NCI-H2029 treated with DMSO at 0.1 percent for 48 hours (cell line): Measurements from ENCODE around the gene MOB2.
A peak's percentile ranks its signal among the peaks of the same experiment; 100 is the strongest.
"Not testable (repeated sequence)": the region's sequence is repeated elsewhere in the genome, so short reads cannot be mapped to it uniquely, and the experiment has no call there.

Experiments used
- DNase-seq: peaks from one replicate; lab custom pipeline; 2025; lab: John Stamatoyannopoulos, UW

Gene MOB2

GRCh38 chr11:1518301-1518700, 31.7 kb upstream of the MOB2 start:
- no peak for DNase-seq

DNA sequence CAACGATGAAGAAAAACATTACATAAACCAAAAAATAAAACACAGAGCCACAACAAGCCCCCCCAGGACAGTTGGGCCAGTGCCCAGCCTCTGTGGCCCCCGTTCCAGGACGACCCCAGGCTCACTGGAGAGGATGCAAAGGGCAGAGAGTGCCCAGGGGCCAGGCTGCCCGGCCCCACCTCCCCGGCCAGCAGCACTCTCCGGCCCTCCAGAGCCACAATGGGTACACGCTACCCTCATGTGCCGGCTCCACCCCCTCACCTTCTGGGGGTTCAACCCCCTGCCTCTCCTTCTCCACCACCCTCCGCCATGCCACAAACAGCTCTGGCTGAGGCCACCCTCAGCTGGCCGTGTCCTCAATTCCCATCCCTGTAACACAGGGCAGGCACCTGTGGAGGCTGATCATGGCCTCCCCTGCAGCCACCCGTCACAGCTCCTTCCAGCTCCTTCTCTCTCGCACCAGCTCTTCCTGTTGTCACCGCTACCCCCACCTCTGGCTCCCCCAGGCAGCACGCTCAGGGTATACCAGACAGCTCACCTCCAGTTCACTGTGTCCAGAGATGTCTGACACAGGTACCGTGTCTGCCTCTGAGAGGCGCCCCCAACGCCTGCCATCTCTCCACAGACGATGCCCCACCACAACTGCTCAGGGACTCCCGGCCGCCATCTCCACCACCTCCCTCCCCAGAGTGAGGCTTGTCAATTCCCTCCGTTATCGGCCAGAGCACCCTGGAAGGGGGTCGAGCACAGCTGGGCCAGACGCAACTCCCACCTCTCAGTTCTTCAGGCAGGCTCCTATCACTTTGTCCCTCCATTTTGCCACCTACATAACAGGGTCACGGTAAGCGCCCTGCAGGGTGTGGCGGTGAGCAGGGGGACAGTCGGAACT, 30.8 kb upstream of the MOB2 start:
- DNase-seq = no peak

- DNase-seq = no peak
Observed at GRCh38 chr11:1516273-1517067, 29.9 kb upstream of the MOB2 start.

- peak; percentile 23 for DNase-seq
Observed at GRCh38 chr11:1515082-1516060, 28.8 kb upstream of the MOB2 start.

DNA sequence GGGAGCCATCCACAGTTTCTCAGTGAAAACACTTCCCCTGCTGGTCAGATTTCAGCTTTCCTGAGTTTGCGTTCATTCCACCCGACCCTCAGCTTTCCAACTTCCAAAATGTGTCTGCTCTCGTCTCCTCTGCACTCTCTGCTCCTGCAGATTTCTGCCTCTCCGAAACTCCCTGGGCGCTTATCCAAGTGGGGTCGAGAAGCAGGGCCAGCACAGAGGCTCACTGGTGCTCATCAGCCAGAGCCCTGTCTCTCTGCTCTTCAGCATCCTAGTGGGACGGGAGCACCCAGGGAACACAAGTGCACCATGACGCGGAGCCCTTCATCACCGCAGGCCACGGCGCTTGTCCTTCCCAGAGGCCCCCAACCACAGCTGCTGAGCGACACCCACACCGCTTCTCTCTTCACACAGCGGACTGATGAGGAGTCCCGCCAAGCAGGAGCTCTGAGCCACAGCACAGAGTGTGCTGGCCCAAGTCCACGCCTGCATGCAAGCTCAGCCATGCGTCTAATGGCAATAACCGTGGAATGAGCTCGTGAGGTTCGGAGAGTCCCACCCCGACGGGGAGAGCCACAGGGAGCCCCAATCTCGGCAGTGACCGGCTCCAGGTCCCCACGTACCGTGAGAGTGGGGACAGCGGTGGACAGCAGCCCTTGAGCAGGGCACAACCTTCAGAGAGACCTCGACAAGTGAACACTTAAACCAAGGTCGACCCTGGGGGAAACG, 27.9 kb upstream of the MOB2 start:
- no peak for DNase-seq

- no peak for DNase-seq
Observed at GRCh38 chr11:1513326-1514296, 27.0 kb upstream of the MOB2 start.

DNA sequence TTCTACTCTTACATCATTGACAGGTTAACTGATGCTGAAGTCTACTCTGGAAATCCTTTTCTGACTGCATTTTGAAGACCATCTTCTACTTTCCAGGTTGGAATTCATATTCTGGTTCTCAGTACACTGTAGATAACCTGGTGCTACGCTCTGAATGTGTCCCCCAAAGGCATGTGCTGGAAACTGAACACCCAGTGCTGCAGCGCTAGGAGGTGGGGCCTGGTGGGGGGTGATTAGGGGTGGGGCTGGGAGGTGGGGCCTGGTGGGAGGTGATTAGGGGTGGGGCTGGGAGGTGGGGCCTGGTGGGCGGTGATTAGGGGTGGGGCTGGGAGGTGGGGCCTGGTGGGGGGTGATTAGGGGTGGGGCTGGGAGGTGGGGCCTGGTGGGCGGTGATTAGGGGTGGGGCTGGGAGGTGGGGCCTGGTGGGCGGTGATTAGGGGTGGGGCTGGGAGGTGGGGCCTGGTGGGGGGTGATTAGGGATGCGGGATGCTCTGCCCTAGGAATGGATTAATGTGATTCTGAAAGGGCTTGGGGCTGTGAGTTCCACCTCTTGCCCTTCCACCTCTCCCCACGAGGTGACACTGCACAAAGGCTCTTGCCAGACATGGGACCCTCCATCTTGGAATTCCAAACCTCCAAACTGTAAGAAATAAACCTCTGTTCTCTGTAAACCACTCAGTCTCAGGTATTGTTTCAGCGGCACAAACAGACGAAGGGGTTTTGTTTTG, 26.1 kb upstream of the MOB2 start:
- not testable (repeated sequence) for DNase-seq

GRCh38 chr11:1511937-1512496, 25.4 kb upstream of the MOB2 start:
- no peak for DNase-seq

DNA sequence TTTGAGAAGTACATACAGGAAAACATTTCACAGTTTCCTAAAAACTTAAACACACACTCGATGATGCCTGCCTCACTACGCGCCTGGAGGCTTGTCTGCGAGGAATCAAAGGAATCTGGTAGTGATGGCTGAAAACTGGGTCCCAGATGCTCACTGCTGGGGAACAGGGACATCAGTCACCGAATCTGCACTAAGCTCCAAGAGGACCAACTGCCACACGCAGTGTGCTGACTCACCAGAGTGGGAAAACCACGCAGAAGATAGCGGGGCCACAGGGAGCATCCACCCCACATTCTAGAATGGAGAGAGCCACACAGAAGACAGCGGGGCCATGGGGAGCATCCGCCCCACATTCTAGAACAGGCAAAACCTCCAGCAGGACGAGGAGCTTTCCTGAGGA, 24.3 kb upstream of the MOB2 start:
- no peak for DNase-seq

GRCh38 chr11:1510351-1510750, 23.8 kb upstream of the MOB2 start:
- not testable (repeated sequence) for DNase-seq

- DNase-seq = no peak
Observed at GRCh38 chr11:1509626-1510255, 23.2 kb upstream of the MOB2 start.

DNA sequence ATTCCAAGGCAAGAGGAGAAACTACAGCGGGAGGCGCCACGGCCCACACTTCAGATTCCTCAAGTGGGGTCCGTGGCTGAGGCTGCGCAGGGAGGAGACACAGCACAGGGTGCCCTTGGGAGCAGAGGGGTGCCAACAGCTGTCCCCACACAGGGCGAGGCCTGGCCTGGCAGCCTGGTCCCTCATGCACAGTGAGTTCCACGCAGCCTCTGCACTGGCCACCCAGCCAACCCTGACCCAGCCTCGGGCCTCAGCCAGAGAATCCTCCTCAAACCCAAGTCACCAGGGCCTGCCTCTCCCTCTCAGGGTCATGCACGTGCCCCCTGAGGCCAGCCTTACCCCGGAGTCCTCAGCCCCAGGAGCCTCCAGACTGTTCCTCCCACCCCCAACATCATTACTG, 22.4 kb upstream of the MOB2 start:
- no peak for DNase-seq

- DNase-seq = no peak
Observed at GRCh38 chr11:1508491-1508891, 21.9 kb upstream of the MOB2 start.

DNA sequence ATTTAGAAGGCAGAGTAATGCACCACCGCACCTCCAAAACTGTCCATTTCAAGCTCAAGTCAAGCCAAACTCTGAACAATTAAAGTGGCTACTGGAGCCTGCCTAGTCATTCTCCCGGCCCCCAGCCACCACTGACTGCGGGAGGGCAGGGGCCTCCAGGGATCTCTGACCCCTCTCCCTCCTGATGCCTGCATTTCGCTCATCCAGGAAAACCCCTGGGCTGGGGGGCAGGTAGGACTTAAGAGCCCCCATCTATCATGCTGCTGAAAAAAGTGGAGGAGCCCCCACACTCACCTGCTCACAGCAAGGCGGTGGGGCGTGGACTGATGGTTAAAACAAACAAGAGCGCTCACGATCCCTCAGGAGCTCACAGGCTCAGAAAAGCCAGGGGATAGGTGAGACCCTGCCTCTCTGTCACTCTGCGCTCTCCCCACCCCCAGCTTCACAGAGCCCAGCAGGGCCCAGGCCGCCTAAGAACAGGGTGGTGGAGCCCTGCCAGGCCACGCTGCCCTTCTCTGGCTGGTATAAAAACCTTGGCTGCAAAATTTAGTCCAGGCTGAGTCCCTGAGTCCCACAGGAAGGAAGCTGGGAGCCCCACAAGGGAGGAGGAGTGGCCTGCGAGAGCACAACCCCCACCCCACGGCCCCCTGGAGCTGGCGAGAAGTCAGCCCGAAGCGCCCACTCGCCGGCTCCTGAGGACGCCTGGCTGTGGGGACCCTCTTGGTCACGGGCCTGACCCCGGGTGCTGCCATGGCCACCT, 21.0 kb upstream of the MOB2 start:
- no peak for DNase-seq

DNA sequence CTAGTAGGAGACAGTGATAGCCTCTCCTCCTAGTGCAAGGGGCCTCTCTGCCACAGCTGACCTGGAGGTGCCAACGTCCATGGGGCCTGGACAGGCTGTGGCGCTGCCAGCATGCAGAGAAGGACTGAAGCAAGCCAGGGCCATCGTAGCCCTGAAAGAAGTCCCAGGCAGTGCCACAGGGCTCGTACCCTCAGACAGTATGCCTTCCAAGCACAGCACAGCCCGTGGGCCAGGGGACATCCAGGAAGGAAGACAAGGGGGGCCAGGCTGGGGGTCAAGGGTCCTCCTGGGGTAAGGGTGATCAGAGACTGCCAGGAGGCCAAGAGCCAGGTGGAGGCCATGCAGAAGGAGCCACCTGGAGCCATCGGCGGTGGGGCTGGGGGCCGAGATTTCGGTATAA, 20.4 kb upstream of the MOB2 start:
- DNase-seq = no peak

DNA sequence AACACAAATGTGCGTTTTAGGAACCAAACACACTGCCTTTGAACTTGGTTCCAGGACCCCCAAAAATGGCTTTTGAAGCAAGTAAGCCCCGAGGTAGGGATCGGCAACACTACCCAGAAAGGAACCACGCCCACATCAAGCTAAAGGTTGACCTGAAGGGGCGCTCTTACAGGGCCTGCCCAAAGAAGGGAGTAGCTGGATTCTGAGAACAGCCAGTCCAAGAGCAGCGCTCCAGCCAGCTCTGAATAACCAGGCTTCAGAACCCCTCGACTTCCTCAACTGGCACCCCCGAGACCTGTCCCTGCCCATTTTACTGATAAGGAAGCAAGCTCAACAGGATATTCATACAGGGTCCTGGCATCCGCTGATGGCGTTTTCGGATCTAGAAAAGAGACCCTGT, 18.9 kb upstream of the MOB2 start:
- DNase-seq = no peak

DNA sequence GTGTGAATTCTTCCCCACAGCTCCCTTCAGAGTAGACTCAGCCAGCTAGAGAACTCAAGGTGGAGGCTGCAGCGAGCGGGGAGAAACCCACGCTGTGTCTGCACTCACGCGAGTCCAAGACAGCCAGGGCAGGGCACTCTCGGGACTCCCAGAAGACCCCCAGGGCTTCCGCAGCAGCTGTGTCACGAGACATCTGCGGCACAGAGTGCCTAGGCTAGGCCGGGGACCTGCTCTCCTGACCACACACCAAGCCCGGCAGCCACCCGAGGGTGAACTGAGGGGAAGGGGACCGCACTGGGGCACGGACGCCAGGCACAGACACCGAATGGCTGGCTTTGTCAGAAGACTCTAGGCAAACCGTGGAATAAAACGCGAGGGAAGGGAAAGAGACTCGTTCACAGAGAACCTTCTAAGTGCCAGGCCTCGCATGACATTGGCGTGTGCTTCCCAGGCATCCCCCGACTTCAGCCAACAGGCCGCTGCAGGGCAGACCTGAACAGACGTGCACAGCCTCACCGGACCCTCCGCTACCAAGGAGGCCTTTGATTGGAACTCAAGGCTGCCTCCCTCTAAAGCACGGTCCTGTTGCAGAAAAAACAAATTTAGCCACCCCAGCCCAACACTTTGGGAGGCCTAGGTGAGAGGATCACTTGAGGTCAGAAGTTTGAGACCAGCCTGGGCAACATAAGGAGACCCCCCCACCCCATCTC, 18.2 kb upstream of the MOB2 start:
- DNase-seq = no peak
